Measurements from ENCODE around the gene CLEC18C. TPM values are rescaled to one million over a fixed set of nuclear protein-coding genes. Genes with fewer than 3 reads are reported as not detected.
A peak's percentile ranks its signal among the peaks of the same experiment; 100 is the strongest.

Gene CLEC18C
- total and polyA plus RNA-seq, 2 experiments from 2014 or later, result 0.36 TPM; not detected in 1

DNA sequence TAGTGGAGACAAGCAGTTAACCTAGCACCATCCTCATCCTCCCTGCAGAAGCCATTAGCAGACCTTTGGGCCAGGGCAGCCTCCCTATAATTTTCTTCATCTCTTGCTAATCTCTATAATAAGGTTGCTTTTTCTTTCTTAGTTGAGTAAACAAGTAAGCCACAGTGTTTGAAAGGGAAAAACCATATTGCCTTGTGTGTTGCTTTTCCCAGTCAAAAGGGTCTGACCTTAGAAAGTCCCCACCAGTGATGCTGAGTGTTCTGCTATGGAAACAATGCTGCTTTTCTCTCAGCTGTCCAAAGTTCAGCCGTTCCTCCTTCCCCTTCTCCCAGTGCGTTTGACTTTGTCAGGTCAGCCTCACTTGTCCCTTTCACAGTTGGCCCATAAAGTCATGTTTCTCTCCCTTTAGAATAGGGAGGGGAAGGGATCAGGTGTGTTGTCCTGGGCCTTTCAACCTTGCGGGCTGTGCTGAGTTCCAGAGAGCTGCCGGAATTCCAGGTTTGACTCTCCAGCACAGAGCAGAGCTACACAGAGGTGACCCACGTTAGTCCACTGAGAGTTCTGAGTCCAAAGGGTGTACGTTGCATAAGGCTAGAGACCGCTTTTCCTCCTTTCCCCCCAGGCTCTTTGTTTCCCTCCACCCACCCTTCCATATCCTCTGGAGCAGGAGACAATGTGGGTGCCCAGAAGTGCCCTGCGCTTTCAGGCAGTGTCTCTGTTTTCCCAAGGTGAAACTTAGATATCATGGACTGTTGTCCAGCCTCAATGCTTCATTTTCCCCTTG is 15.9 kb upstream of the CLEC18C start:
- Histone ChIP-seq H3K4me1 (ENCODE audit: low read depth) (no peaks in the 10 kb centered on the region), H3K27ac (no peak overlapping the region), H3K9me3 (ENCODE audit: low read depth) (no peaks in the 10 kb centered on the region), H3K36me3 (peaks cover 38% of the 10 kb centered on the region), H3K27me3 (no peaks in the 10 kb centered on the region), H3K4me3 (no peak overlapping the region)
- TF ChIP-seq, protein P1, sequence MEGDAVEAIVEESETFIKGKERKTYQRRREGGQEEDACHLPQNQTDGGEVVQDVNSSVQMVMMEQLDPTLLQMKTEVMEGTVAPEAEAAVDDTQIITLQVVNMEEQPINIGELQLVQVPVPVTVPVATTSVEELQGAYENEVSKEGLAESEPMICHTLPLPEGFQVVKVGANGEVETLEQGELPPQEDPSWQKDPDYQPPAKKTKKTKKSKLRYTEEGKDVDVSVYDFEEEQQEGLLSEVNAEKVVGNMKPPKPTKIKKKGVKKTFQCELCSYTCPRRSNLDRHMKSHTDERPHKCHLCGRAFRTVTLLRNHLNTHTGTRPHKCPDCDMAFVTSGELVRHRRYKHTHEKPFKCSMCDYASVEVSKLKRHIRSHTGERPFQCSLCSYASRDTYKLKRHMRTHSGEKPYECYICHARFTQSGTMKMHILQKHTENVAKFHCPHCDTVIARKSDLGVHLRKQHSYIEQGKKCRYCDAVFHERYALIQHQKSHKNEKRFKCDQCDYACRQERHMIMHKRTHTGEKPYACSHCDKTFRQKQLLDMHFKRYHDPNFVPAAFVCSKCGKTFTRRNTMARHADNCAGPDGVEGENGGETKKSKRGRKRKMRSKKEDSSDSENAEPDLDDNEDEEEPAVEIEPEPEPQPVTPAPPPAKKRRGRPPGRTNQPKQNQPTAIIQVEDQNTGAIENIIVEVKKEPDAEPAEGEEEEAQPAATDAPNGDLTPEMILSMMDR (IDR thresholded peaks at IDR 0.05; ENCODE audit: low read depth, low read length), result no peak
- DNase-seq (ENCODE audit: low read depth in 1 of 2, low spot score in 1 of 2), result no peak

DNA sequence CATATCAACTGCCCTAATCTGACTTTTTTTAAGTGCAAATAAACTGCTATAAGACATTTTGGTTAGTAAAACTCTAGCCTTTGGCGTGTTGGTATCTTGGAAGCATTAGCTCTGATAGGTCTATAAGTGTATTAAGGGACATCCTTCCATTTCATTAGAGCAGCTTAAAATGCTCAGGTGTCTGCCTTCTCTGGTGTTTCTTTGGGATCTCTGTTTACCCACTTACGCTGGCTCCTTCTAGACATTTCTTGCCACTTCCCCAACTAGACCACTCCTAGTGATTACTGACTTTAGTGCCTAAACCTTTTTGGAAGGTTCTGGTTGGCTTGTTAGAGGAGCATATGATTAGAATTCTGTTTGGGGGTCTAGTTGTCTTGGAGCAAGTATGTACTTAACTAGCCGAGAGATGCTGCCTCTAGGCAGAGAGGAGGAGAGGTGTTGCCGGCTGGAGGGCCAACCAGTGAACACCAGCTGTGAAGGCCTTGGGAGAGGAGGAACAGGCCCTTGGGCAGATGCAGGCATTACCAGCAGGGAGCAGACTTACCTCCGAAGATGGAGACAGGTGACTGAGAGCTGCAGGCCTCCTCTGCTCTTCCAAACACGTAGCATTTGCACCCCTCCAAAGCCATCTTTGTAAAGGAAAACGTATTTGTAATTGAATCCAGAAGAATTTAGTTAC is 15.2 kb upstream of the CLEC18C start:
- no peak overlapping the region for H3K4me3 ChIP-seq
- H3K27me3 ChIP-seq, result no peaks in the 10 kb centered on the region
- TF ChIP-seq, protein P1 (IDR thresholded peaks at IDR 0.05; ENCODE audit: low read depth, low read length), result no peak
- no peaks in the 10 kb centered on the region for H3K4me1 ChIP-seq (ENCODE audit: low read depth)
- peaks cover 31% of the 10 kb centered on the region for H3K36me3 ChIP-seq
- no peak overlapping the region for H3K27ac ChIP-seq
- no peaks in the 10 kb centered on the region for H3K9me3 ChIP-seq (ENCODE audit: low read depth)
- DNase-seq (ENCODE audit: low read depth in 1 of 2, low spot score in 1 of 2), result no peak

DNA sequence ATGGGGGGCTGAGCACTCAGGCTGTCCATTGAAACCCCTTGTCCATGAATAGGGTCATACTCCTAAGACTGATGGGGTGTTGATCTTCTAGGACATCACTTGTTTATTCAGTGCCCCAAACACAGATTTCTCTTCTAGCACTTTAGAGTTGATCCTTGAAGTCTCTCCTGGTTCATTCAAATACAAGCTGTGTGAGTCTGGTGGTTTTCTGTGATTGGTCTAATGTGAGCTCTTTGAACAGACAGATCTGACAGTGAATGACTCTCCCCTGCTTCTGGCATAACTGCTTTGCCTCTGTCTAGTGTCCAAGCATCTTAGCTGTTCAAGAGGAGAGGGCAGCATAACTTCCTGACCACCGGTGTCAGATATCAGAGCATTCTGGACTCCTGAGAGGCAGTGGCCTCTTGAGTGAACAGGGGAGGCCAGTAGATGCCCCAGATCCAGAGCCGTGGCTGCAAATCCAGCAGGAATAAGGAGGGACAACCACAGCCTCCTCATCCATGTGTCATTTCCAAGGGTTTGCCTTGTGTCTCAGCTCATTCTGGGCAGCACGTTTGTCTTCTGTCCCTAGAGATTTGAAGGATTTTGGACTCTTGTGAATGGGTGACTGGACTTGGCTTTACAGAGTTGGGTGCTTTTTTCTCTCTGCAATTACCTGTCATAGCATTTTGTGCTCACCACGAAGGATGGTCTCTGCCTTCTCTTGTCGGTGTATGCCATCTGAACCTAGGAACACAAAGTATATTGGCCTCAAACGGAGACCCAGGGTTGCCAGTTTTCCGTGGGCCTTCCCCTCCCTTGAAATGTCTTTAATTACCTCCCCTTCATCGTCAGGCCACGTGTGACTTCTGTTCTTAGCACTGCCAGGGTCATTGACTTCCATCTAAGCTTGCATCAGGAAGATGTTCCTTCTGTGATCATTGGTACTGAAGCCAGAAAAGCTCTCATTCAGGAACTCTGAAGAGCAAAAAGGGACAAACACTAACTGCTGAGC is 13.9 kb upstream of the CLEC18C start:
- H3K4me3 ChIP-seq, result no peak overlapping the region
- no peak overlapping the region for H3K27ac ChIP-seq
- H3K9me3 ChIP-seq (ENCODE audit: low read depth), result no peaks in the 10 kb centered on the region
- DNase-seq (ENCODE audit: low read depth in 1 of 2, low spot score in 1 of 2), result peak in 1 of 2 donors; percentile 20
- H3K36me3 ChIP-seq, result peaks cover 24% of the 10 kb centered on the region
- H3K27me3 ChIP-seq, result no peaks in the 10 kb centered on the region
- TF ChIP-seq, protein P1 (IDR thresholded peaks at IDR 0.05; ENCODE audit: low read depth, low read length), result no peak
- no peaks in the 10 kb centered on the region for H3K4me1 ChIP-seq (ENCODE audit: low read depth)

DNA sequence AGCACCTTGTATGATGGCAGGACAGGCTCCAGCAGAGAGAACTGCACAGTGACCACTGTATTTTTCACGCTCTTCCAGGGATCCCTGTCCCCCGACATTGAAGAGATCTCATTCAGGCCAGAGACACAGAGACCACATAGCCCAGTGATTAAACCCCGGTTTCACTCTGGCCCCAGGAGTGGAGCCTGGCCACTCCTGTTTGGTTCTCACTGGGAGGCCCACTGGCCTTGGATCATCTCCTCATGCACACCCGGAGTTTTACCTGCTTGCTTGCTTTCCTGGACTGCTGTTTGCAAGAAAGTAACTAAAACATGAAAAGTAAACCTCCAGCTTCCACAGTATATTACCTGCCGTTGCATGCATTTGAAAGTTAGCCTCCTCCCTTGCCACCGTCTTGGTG is 13.2 kb upstream of the CLEC18C start:
- no peaks in the 10 kb centered on the region for H3K27me3 ChIP-seq
- no peaks in the 10 kb centered on the region for H3K4me1 ChIP-seq (ENCODE audit: low read depth)
- no peak for DNase-seq (ENCODE audit: low read depth in 1 of 2, low spot score in 1 of 2)
- H3K36me3 ChIP-seq, result peaks cover 22% of the 10 kb centered on the region
- TF ChIP-seq, protein P1 (IDR thresholded peaks at IDR 0.05; ENCODE audit: low read depth, low read length), result no peak
- H3K4me3 ChIP-seq, result no peak overlapping the region
- no peak overlapping the region for H3K27ac ChIP-seq
- H3K9me3 ChIP-seq (ENCODE audit: low read depth), result no peaks in the 10 kb centered on the region

DNA sequence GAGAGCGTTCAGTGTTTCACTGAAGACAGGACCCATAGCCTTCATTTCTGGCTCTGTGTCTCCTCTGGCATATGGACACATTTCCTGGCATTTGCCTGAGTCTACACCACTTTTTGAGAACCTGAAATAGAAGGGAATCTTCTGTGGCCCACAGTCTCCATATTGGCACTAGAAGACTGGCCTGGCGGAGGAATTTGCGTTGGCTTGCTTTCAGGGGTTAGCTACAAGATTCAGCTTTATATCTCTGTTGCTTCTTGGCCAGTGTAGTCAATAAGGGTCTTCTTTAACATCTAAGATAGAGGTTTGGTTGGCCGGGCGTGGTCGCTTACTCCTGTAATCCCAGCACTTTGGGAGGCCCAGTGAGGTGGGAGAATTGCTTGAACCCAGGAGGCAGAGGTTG is 12.8 kb upstream of the CLEC18C start:
- Histone ChIP-seq H3K9me3 (ENCODE audit: low read depth) (no peaks in the 10 kb centered on the region), H3K4me3 (no peak overlapping the region), H3K27ac (no peak overlapping the region), H3K27me3 (no peaks in the 10 kb centered on the region), H3K36me3 (peaks cover 19% of the 10 kb centered on the region), H3K4me1 (ENCODE audit: low read depth) (no peaks in the 10 kb centered on the region)
- DNase-seq (ENCODE audit: low read depth in 1 of 2, low spot score in 1 of 2), result no peak
- TF ChIP-seq, protein P1 (IDR thresholded peaks at IDR 0.05; ENCODE audit: low read depth, low read length), result no peak
